Measurements from ENCODE around the gene RHOB. TPM values are rescaled to one million over a fixed set of nuclear protein-coding genes. Genes with fewer than 3 reads are reported as not detected.

Gene RHOB
- polyA plus RNA-seq, 1 donor from 2014 or later, result 205 TPM

- H3F3A ChIP-seq (ENCODE audit: insufficient read depth, low read length, poor library complexity, severe bottlenecking), result no peaks in the 10 kb centered on the region
- no peaks in the 10 kb centered on the region for H3K79me2 ChIP-seq (replicated peaks; ENCODE audit: insufficient read depth, low read length)
- no peak overlapping the region for H3K9ac ChIP-seq (ENCODE audit: low read length)
- H3K27ac ChIP-seq (ENCODE audit: low read length), result no peak overlapping the region
- H4K20me1 ChIP-seq (ENCODE audit: insufficient read depth), result no peaks in the 10 kb centered on the region
- H3K27me3 ChIP-seq (ENCODE audit: insufficient read depth, low read depth, low read length), result no peaks in the 10 kb centered on the region
- H3K9me3 ChIP-seq (ENCODE audit: low read length), result no peaks in the 10 kb centered on the region
- H2AFZ ChIP-seq (ENCODE audit: low read depth, low read length), result no peak overlapping the region
- no peaks in the 10 kb centered on the region for H3K9me2 ChIP-seq (ENCODE audit: insufficient read depth, low read length)
- H3K4me3 ChIP-seq (ENCODE audit: low read length), result no peak overlapping the region
- H3K4me2 ChIP-seq (ENCODE audit: low read length), result no peak overlapping the region
- H3K36me3 ChIP-seq (ENCODE audit: insufficient read depth, low read length), result no peaks in the 10 kb centered on the region
- TF ChIP-seq, protein P1, sequence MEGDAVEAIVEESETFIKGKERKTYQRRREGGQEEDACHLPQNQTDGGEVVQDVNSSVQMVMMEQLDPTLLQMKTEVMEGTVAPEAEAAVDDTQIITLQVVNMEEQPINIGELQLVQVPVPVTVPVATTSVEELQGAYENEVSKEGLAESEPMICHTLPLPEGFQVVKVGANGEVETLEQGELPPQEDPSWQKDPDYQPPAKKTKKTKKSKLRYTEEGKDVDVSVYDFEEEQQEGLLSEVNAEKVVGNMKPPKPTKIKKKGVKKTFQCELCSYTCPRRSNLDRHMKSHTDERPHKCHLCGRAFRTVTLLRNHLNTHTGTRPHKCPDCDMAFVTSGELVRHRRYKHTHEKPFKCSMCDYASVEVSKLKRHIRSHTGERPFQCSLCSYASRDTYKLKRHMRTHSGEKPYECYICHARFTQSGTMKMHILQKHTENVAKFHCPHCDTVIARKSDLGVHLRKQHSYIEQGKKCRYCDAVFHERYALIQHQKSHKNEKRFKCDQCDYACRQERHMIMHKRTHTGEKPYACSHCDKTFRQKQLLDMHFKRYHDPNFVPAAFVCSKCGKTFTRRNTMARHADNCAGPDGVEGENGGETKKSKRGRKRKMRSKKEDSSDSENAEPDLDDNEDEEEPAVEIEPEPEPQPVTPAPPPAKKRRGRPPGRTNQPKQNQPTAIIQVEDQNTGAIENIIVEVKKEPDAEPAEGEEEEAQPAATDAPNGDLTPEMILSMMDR (IDR thresholded peaks at IDR 0.05; ENCODE audit: poor library complexity, severe bottlenecking), result peak; percentile 26
- TF ChIP-seq POLR2AphosphoS5 (IDR thresholded peaks at IDR 0.05) (no peak), RAD21 (conservative IDR thresholded peaks at IDR 0.05) (peak; percentile 28)
These were observed 24.2 kb upstream of the RHOB start for GRCh38 chr2:20422402-20423271.

DNA sequence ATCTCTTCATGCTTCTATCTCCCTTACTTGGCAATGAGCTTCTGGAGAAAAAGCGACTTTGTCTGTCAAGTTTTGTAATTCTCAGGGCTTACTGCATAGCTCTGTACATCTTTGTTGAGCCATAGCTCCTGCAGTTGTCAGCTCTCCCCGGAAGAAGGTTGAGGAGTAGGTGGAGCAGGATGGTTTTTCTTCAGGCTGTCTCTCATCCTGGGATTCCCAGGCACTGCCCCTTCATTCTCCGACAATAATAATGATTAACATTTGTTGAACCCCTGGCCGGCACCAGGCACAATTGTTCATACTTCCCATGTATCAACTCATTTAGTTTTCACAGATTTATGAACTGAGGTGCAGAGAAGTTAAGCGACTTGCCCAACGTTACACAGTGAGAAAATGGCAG is 23.5 kb upstream of the RHOB start:
- H3K9ac ChIP-seq (ENCODE audit: low read length), result no peak overlapping the region
- H2AFZ ChIP-seq (ENCODE audit: low read depth, low read length), result no peak overlapping the region
- H3K36me3 ChIP-seq (ENCODE audit: insufficient read depth, low read length), result no peaks in the 10 kb centered on the region
- no peaks in the 10 kb centered on the region for H3F3A ChIP-seq (ENCODE audit: insufficient read depth, low read length, poor library complexity, severe bottlenecking)
- H3K27ac ChIP-seq (ENCODE audit: low read length), result no peak overlapping the region
- no peak overlapping the region for H3K4me2 ChIP-seq (ENCODE audit: low read length)
- H3K4me3 ChIP-seq (ENCODE audit: low read length), result no peak overlapping the region
- no peaks in the 10 kb centered on the region for H4K20me1 ChIP-seq (ENCODE audit: insufficient read depth)
- H3K27me3 ChIP-seq (ENCODE audit: insufficient read depth, low read depth, low read length), result no peaks in the 10 kb centered on the region
- TF ChIP-seq POLR2AphosphoS5 (IDR thresholded peaks at IDR 0.05) (no peak), EZH2 (IDR thresholded peaks at IDR 0.05; ENCODE audit: borderline replicate concordance, insufficient read depth, low read length, poor library complexity, severe bottlenecking) (no peak)
- TF ChIP-seq, protein P1 (IDR thresholded peaks at IDR 0.05; ENCODE audit: poor library complexity, severe bottlenecking), result no peak
- no peaks in the 10 kb centered on the region for H3K9me3 ChIP-seq (ENCODE audit: low read length)
- no peaks in the 10 kb centered on the region for H3K9me2 ChIP-seq (ENCODE audit: insufficient read depth, low read length)
- no peaks in the 10 kb centered on the region for H3K79me2 ChIP-seq (replicated peaks; ENCODE audit: insufficient read depth, low read length)

DNA sequence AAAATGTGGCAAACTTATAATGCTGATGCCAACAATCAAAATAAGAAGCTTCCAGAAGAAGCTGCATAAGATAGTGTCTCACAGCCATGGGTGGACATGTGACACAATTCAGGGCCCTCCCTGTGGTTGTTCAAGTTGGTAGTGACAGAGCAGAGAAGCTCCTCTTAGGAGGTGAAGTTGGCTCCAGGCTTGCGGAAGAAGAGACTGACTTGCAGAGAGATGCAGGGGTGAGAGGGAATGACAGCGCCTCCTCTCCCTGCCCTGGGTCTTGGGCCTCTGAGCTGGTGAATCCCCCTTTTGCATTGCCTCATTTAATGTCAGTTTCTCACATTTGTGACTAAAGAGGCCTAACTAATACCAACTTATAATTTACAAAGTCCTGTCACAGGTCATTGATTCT is 23.0 kb upstream of the RHOB start:
- no peaks in the 10 kb centered on the region for H3K9me3 ChIP-seq (ENCODE audit: low read length)
- H3K4me2 ChIP-seq (ENCODE audit: low read length), result no peak overlapping the region
- no peaks in the 10 kb centered on the region for H3K27me3 ChIP-seq (ENCODE audit: insufficient read depth, low read depth, low read length)
- no peaks in the 10 kb centered on the region for H3K9me2 ChIP-seq (ENCODE audit: insufficient read depth, low read length)
- no peaks in the 10 kb centered on the region for H3F3A ChIP-seq (ENCODE audit: insufficient read depth, low read length, poor library complexity, severe bottlenecking)
- H3K36me3 ChIP-seq (ENCODE audit: insufficient read depth, low read length), result no peaks in the 10 kb centered on the region
- H3K9ac ChIP-seq (ENCODE audit: low read length), result no peak overlapping the region
- no peak overlapping the region for H3K4me3 ChIP-seq (ENCODE audit: low read length)
- no peak overlapping the region for H2AFZ ChIP-seq (ENCODE audit: low read depth, low read length)
- no peaks in the 10 kb centered on the region for H4K20me1 ChIP-seq (ENCODE audit: insufficient read depth)
- TF ChIP-seq SMC3 (conservative IDR thresholded peaks at IDR 0.05; ENCODE audit: poor library complexity) (no peak), POLR2AphosphoS5 (IDR thresholded peaks at IDR 0.05) (no peak), EP300 (conservative IDR thresholded peaks at IDR 0.05; ENCODE audit: poor library complexity, severe bottlenecking) (no peak), EZH2 (IDR thresholded peaks at IDR 0.05; ENCODE audit: borderline replicate concordance, insufficient read depth, low read length, poor library complexity, severe bottlenecking) (no peak), RAD21 (conservative IDR thresholded peaks at IDR 0.05) (no peak), REST (IDR thresholded peaks at IDR 0.05; ENCODE audit: borderline replicate concordance) (no peak), TAF1 (IDR thresholded peaks at IDR 0.05; ENCODE audit: low read depth) (no peak)
- TF ChIP-seq, protein P1 (IDR thresholded peaks at IDR 0.05; ENCODE audit: poor library complexity, severe bottlenecking), result no peak
- no peaks in the 10 kb centered on the region for H3K79me2 ChIP-seq (replicated peaks; ENCODE audit: insufficient read depth, low read length)
- H3K27ac ChIP-seq (ENCODE audit: low read length), result no peak overlapping the region
